OCI-LY7 (cell line): ENCODE data around the gene XPNPEP1.

Experiments used
- CTCF ChIP-seq: fragments of 200-600 bp; sonication (generic); conservative IDR thresholded peaks from 2 replicates; pipeline ENCODE4 v1.5.1; 2014; ENCODE audit warnings: mild to moderate bottlenecking, antibody characterized with exemption, low read length, moderate library complexity, mixed read lengths
- EZH2phosphoT487 ChIP-seq: fragments of 200-600 bp; sonication (generic); IDR thresholded peaks from 2 replicates; pipeline ENCODE4 v1.6.1; 2018; ENCODE audit warnings: low read depth, borderline replicate concordance, mild to moderate bottlenecking, mixed run types, antibody characterized with exemption, low read length, moderate library complexity, mixed read lengths

- TF ChIP-seq CTCF (no peak), EZH2phosphoT487 (no peak)
Observed at GRCh38 chr10:109971634-109972033, 48.3 kb upstream of the XPNPEP1 start.
